AG08395 (cell line): ENCODE measurements around the gene BEND6.
A peak's percentile ranks its signal among the peaks of the same experiment; 100 is the strongest.

Experiments
- DNase-seq: peaks from one replicate; pipeline ENCODE4 v3.0.0; 2012; ENCODE audit warnings: mixed read lengths, low spot score

The BEND6 gene

GRCh38 chr6:56940977-56941376, 13.9 kb upstream of the BEND6 start:
- no peak for DNase-seq

- DNase-seq = no peak
Observed at GRCh38 chr6:56944661-56945060, 10.2 kb upstream of the BEND6 start.

GRCh38 chr6:56946368-56946767, 8.5 kb upstream of the BEND6 start:
- DNase-seq = no peak

GRCh38 chr6:56947924-56948323, 7.0 kb upstream of the BEND6 start:
- no peak for DNase-seq

- DNase-seq = no peak
Observed at GRCh38 chr6:56949265-56949664, 5.6 kb upstream of the BEND6 start.

GRCh38 chr6:56949925-56950495, 4.9 kb upstream of the BEND6 start:
- DNase-seq = no peak

GRCh38 chr6:56951049-56951831, 3.7 kb upstream of the BEND6 start:
- no peak for DNase-seq

- DNase-seq = no peak
Observed at GRCh38 chr6:56953597-56954402, 1.1 kb upstream of the BEND6 start.

- DNase-seq = peak; percentile 85
Observed at GRCh38 chr6:56955171-56956155, 556 bp downstream of the BEND6 start.

GRCh38 chr6:56956491-56956890, 1.6 kb downstream of the BEND6 start:
- no peak for DNase-seq

GRCh38 chr6:56957856-56958255, 2.9 kb downstream of the BEND6 start:
- no peak for DNase-seq

- peak; percentile 26 for DNase-seq
Observed at GRCh38 chr6:56958481-56958880, 3.6 kb downstream of the BEND6 start.

- peak; percentile 18 for DNase-seq
Observed at GRCh38 chr6:56959094-56959493, 4.2 kb downstream of the BEND6 start.

GRCh38 chr6:56959938-56960337, 5.0 kb downstream of the BEND6 start:
- peak; percentile 23 for DNase-seq

- no peak for DNase-seq
Observed at GRCh38 chr6:56961151-56961550, 6.2 kb downstream of the BEND6 start.

GRCh38 chr6:56962441-56962840, 7.5 kb downstream of the BEND6 start:
- DNase-seq = peak; percentile 27

GRCh38 chr6:56963043-56963442, 8.1 kb downstream of the BEND6 start:
- no peak for DNase-seq

- no peak for DNase-seq
Observed at GRCh38 chr6:56963793-56964192, 8.9 kb downstream of the BEND6 start.

GRCh38 chr6:56965126-56965525, 10.2 kb downstream of the BEND6 start:
- DNase-seq = no peak

- no peak for DNase-seq
Observed at GRCh38 chr6:56970849-56971248, 15.9 kb downstream of the BEND6 start.

- DNase-seq = no peak
Observed at GRCh38 chr6:56977192-56977591, 22.3 kb downstream of the BEND6 start.

GRCh38 chr6:56978530-56978929, 23.6 kb downstream of the BEND6 start:
- no peak for DNase-seq
